ENCODE results near the gene VSTM2L.

The VSTM2L gene

GRCh38 chr20:37902504-37903313, at the start of gene VSTM2L:
Gene VSTM2L (plus strand): TSS chr20:37903127. CDS start chr20:37903351, 224 bp downstream.
- no peak for TF ChIP-seq EGR1 (IDR thresholded peaks at IDR 0.05)
- TF ChIP-seq CEBPB (IDR thresholded peaks at IDR 0.05), result no peak
- TF ChIP-seq YY1 (IDR thresholded peaks at IDR 0.05; ENCODE audit: low read depth), result no peak
- TF ChIP-seq TCF12 (IDR thresholded peaks at IDR 0.05; ENCODE audit: low read depth), result no peak
- no peak for TF ChIP-seq TEAD4 (IDR thresholded peaks at IDR 0.05)
- TF ChIP-seq NFIC (IDR thresholded peaks at IDR 0.05), result no peak
- no peak for TF ChIP-seq REST (IDR thresholded peaks at IDR 0.05; ENCODE audit: low read depth)
- no peak for TF ChIP-seq RAD21 (IDR thresholded peaks at IDR 0.05; ENCODE audit: low read depth)
- TF ChIP-seq EP300 (IDR thresholded peaks at IDR 0.05; ENCODE audit: borderline replicate concordance), result no peak

- TF ChIP-seq CREB1 (IDR thresholded peaks at IDR 0.05; ENCODE audit: low read depth) (no peak), USF1 (IDR thresholded peaks at IDR 0.05) (no peak), TEAD4 (IDR thresholded peaks at IDR 0.05) (no peak), EP300 (IDR thresholded peaks at IDR 0.05; ENCODE audit: borderline replicate concordance) (no peak), NFIC (IDR thresholded peaks at IDR 0.05) (no peak), CEBPB (IDR thresholded peaks at IDR 0.05) (no peak), FOXM1 (IDR thresholded peaks at IDR 0.05; ENCODE audit: borderline replicate concordance, low read depth) (no peak), REST (IDR thresholded peaks at IDR 0.05; ENCODE audit: low read depth) (no peak)
These were observed 49.0 kb upstream of the VSTM2L start for GRCh38 chr20:37853823-37854375.

GRCh38 chr20:37856932-37857660, 45.8 kb upstream of the VSTM2L start:
- TF ChIP-seq FOXM1 (IDR thresholded peaks at IDR 0.05; ENCODE audit: borderline replicate concordance, low read depth) (no peak), USF1 (IDR thresholded peaks at IDR 0.05) (no peak), REST (IDR thresholded peaks at IDR 0.05; ENCODE audit: low read depth) (no peak), CEBPB (IDR thresholded peaks at IDR 0.05) (no peak)

- TF ChIP-seq TAF1 (IDR thresholded peaks at IDR 0.05; ENCODE audit: low read depth), result no peak
- no peak for TF ChIP-seq FOXM1 (IDR thresholded peaks at IDR 0.05; ENCODE audit: borderline replicate concordance, low read depth)
- no peak for TF ChIP-seq RAD21 (IDR thresholded peaks at IDR 0.05; ENCODE audit: low read depth)
- TF ChIP-seq TCF12 (IDR thresholded peaks at IDR 0.05; ENCODE audit: low read depth), result no peak
- TF ChIP-seq TEAD4 (IDR thresholded peaks at IDR 0.05), result no peak
- no peak for TF ChIP-seq EP300 (IDR thresholded peaks at IDR 0.05; ENCODE audit: borderline replicate concordance)
- TF ChIP-seq YY1 (IDR thresholded peaks at IDR 0.05; ENCODE audit: low read depth), result no peak
- TF ChIP-seq ZBTB7A (IDR thresholded peaks at IDR 0.05; ENCODE audit: low read depth), result no peak
- TF ChIP-seq REST (IDR thresholded peaks at IDR 0.05; ENCODE audit: low read depth), result no peak
- no peak for TF ChIP-seq EGR1 (IDR thresholded peaks at IDR 0.05)
- TF ChIP-seq MAX (IDR thresholded peaks at IDR 0.05), result no peak
- TF ChIP-seq CREB1 (IDR thresholded peaks at IDR 0.05; ENCODE audit: low read depth), result no peak
- no peak for TF ChIP-seq USF1 (IDR thresholded peaks at IDR 0.05)
- TF ChIP-seq NFIC (IDR thresholded peaks at IDR 0.05), result no peak
- no peak for TF ChIP-seq CEBPB (IDR thresholded peaks at IDR 0.05)
These were observed 43.3 kb upstream of the VSTM2L start for GRCh38 chr20:37859406-37860171.

All from Ishikawa (cell line).